NCI-H187 treated with DMSO at 0.1 percent for 48 hours (cell line): ENCODE measurements around the gene CD1C.
"Not testable (repeated sequence)": the region's sequence is repeated elsewhere in the genome, so short reads cannot be mapped to it uniquely, and the experiment has no call there.

Source experiments
- DNase-seq: peaks from one replicate; lab custom pipeline; 2025; lab: John Stamatoyannopoulos, UW

Gene CD1C

GRCh38 chr1:158329300-158329699 is 39.6 kb downstream of the CD1C start:
- no peak for DNase-seq

- no peak for DNase-seq
These were observed 40.0 kb downstream of the CD1C start for GRCh38 chr1:158329733-158330132.

- no peak for DNase-seq
These were observed 40.8 kb downstream of the CD1C start for GRCh38 chr1:158330391-158331105.

GRCh38 chr1:158331106-158331425 is 41.3 kb downstream of the CD1C start:
- DNase-seq, result no peak

DNA sequence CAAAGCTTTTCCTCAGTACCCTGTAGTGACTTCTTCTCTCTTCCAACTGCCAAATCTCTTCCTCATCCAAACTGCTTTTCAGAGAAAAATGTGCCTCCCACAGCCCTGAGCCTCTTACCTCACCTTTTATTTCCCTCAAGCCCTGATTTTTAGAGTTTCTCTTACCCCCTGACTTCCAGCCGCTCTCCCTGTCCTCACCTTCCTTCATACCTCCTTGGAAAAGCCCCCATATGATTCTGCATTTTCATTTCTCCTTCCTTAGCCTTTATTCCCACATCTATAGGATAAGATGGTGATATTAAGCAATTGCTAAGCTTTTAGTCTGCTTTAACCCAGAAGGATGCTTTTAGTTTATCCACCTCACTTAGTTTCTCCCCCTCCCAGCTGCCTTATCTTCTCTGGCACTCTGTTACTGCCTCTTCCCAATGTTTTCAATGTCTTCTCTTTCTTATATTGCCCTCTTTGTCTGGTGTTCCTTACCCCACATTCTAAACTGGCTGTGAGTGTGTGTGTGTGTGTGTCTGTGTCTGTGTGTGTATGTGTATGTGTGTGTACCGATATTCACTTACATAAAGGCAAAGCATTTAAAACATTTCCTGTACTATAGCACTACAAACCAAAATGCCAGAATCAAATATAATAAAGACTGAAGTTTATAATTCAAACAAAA is 41.9 kb downstream of the CD1C start, which contains the start of gene CD1B:
TSS of gene CD1B (minus strand) at position 51 of the 670 bp plus-strand sequence. CDS start 108 bp downstream, outside the sequence.
- no peak for DNase-seq

DNA sequence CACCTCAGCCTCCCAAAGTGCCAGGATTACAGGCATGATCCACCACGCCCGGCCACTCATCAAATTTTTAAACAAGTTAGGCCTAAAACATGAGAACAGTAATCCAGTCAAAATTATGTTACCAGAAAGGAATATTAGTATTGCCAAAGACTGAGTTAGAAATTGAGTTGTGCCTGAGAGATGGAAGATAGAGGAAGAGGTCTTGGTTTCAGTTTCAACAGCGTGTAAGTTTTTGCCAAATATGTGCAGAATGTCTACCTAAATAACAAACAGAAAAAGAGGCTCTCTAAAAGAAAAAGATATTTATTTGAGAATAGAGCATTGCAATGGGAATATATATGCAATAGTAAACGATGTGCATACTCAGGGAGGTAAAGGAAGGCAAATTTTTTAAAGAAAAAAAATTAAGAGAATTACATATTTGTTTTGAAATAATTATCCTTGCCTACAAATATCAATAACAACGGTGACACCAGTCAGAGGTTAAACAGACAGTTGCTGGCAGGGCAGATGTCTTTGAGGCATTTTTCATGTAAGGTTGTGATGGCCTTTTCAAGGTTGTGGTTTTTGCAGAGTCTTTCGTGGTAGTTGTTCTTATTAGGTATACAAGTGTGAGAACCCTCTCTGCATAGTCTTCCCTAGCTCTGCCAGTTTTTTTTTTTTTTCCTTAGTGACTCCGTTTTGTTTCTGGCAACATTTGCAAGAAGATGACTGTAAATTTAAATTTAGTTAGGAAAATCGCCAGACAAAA is 43.9 kb downstream of the CD1C start:
- no peak for DNase-seq

GRCh38 chr1:158334526-158335212 is 44.9 kb downstream of the CD1C start:
- no peak for DNase-seq

DNA sequence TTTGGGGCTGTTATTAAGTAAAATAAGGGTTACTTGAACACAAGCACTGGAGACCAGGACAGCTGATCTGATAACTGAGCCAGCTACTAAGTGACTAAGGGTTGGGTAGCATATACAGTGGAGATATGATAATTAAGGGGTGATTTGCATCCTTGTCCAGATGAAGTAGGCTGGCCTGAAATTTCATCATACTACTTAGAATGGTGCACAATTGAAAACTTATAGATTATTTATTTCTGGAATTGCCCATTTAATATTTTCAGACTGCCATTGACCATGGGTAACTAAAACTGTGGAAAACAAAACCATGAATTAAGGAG is 45.5 kb downstream of the CD1C start:
- DNase-seq, result no peak

GRCh38 chr1:158336413-158336812 is 46.7 kb downstream of the CD1C start:
- not testable (repeated sequence) for DNase-seq
